Thyroid gland (tissue), 4 donors: ENCODE measurements around the gene RAB3IP.

Experiments
- CTCF ChIP-seq, 6 experiments: fragments of 200-600 bp in 3 of 6; fragments of 450-650 bp in 3 of 6; sonication (generic) in 3 of 6; IDR thresholded peaks; one replicate each; pipeline ENCODE4 v1.5.1; 2016 to 2019; ENCODE audit warnings: antibody characterized with exemption in 6 of 6, mild to moderate bottlenecking in 2 of 6, inconsistent platforms in 1 of 6, moderate library complexity in 1 of 6
- POLR2A ChIP-seq, 2 donors: fragments of 450-650 bp; IDR thresholded peaks; one replicate each; pipeline ENCODE4 v1.6.1; 2017; ENCODE audit warnings: antibody characterized with exemption in 2 of 2, mild to moderate bottlenecking in 2 of 2, moderate library complexity in 1 of 2

DNA sequence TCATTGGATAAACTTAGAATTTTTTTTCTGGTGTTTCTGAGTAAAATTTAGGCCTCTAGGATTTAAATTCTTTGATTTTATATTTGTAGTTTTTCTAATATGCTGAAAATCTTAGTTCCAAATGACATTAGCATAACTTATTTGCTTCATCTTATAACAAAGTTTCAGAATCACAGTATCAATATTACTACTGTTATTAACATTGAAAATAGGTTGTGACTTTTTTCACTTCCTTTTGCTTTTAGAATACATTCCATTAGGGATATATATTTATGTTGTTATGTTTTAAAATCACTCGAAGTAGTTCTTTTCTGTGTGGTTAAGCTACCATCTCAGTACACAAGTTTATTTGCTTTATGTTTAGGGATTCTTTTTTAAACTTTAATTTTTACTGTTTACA is 12.8 kb downstream of the RAB3IP start:
- TF ChIP-seq CTCF (IDR thresholded peaks at IDR 0.05) (no peak), POLR2A (IDR thresholded peaks at IDR 0.05) (no peak)
